Measurements from ENCODE around the gene WASF3. TPM values are rescaled to one million over a fixed set of nuclear protein-coding genes. Genes with fewer than 3 reads are reported as not detected.

WASF3 gene
- total RNA-seq, 1 donor from 2014 or later, result 25.8 TPM

- H3K27ac Mint-ChIP-seq (ENCODE audit: unreplicated experiment), result no peak overlapping the region
- H3K9ac ChIP-seq (ENCODE audit: low read length), result peak overlapping the region; percentile 39
Measured at GRCh38 chr13:26698392-26699196, 141.1 kb downstream of the WASF3 start.

DNA sequence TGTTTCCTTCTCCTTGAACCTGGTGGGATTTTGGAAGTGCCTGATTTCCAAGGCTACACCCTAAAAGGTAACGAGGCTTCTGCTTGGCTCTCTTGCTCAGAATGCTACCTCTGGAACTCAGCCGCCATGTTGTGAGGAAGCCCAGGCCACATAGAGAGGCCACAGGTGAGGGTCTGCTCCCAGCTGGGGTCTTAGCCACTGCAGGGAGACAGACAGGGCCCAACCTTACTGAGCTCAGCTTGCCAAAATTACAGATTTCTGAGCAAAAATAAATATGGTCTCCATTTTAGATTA lies 141.7 kb downstream of the WASF3 start:
- Histone ChIP-seq H3K9me3 (ENCODE audit: insufficient read depth, low read depth, low read length) (no peaks in the 10 kb centered on the region), H3K79me2 (ENCODE audit: insufficient read depth, low read length) (no peaks in the 10 kb centered on the region), H3K4me2 (ENCODE audit: low read length) (no peak overlapping the region), H3K27me3 (ENCODE audit: insufficient read depth, low read length) (no peaks in the 10 kb centered on the region), H3K4me3 (ENCODE audit: insufficient read depth, low read depth, low read length) (no peak overlapping the region), H3K27ac (ENCODE audit: low read depth, low read length) (no peak overlapping the region), H3K4me1 (ENCODE audit: insufficient read depth, low read length) (no peaks in the 10 kb centered on the region), H3K36me3 (ENCODE audit: insufficient read depth, low read length) (no peaks in the 10 kb centered on the region), H3K9ac (ENCODE audit: low read length) (no peak overlapping the region), H4K20me1 (ENCODE audit: insufficient read depth, low read length) (no peaks in the 10 kb centered on the region), H2AFZ (ENCODE audit: low read depth, low read length) (no peak overlapping the region)
- no peak for FAIRE-seq
- no peaks in the 10 kb centered on the region for H3K36me3 Mint-ChIP-seq (ENCODE audit: low read depth, unreplicated experiment)
- no peak overlapping the region for H3K4me3 Mint-ChIP-seq (ENCODE audit: unreplicated experiment)
- no peaks in the 10 kb centered on the region for H3K9me3 Mint-ChIP-seq (ENCODE audit: unreplicated experiment)
- no peak for TF ChIP-seq CTCF (IDR thresholded peaks at IDR 0.05; ENCODE audit: insufficient read depth, low read depth, low read length)
- TF ChIP-seq EZH2 (IDR thresholded peaks at IDR 0.05; ENCODE audit: insufficient read depth, low read length), result no peak
- H3K27ac Mint-ChIP-seq (ENCODE audit: unreplicated experiment), result no peak overlapping the region
- no peak for DNase-seq (ENCODE audit: low read depth)
- peaks cover 11% of the 10 kb centered on the region for H3K27me3 Mint-ChIP-seq (ENCODE audit: low read depth, unreplicated experiment)
- no peaks in the 10 kb centered on the region for H3K4me1 Mint-ChIP-seq (ENCODE audit: low read depth, unreplicated experiment)

More at GRCh38 chr13:26698392-26699196, 141.1 kb downstream of the WASF3 start:
- peak; percentile 93 for TF ChIP-seq CTCF (IDR thresholded peaks at IDR 0.05; ENCODE audit: insufficient read depth, low read depth, low read length)
- no peak for TF ChIP-seq EZH2 (IDR thresholded peaks at IDR 0.05; ENCODE audit: insufficient read depth, low read length)
- H3K27me3 ChIP-seq (ENCODE audit: insufficient read depth, low read length), result no peaks in the 10 kb centered on the region
- no peak overlapping the region for H3K4me3 ChIP-seq (ENCODE audit: insufficient read depth, low read depth, low read length)
- H3K27me3 Mint-ChIP-seq (ENCODE audit: low read depth, unreplicated experiment), result peaks cover 11% of the 10 kb centered on the region
- H3K27ac ChIP-seq (ENCODE audit: low read depth, low read length), result no peak overlapping the region
- no peaks in the 10 kb centered on the region for H3K9me3 Mint-ChIP-seq (ENCODE audit: unreplicated experiment)
- H3K36me3 ChIP-seq (ENCODE audit: insufficient read depth, low read length), result no peaks in the 10 kb centered on the region
- H3K4me1 Mint-ChIP-seq (ENCODE audit: low read depth, unreplicated experiment), result peaks cover 2% of the 10 kb centered on the region
- no peaks in the 10 kb centered on the region for H4K20me1 ChIP-seq (ENCODE audit: insufficient read depth, low read length)
- peak overlapping the region; percentile 67 for H2AFZ ChIP-seq (ENCODE audit: low read depth, low read length)
- FAIRE-seq, result peak; percentile 92
- no peaks in the 10 kb centered on the region for H3K36me3 Mint-ChIP-seq (ENCODE audit: low read depth, unreplicated experiment)
- no peaks in the 10 kb centered on the region for H3K79me2 ChIP-seq (ENCODE audit: insufficient read depth, low read length)
- H3K9me3 ChIP-seq (ENCODE audit: insufficient read depth, low read depth, low read length), result no peaks in the 10 kb centered on the region
- peak; percentile 46 for DNase-seq (ENCODE audit: low read depth)
- H3K4me2 ChIP-seq (ENCODE audit: low read length), result peak overlapping the region; percentile 81
- no peak overlapping the region for H3K4me3 Mint-ChIP-seq (ENCODE audit: unreplicated experiment)
- H3K4me1 ChIP-seq (ENCODE audit: insufficient read depth, low read length), result no peaks in the 10 kb centered on the region

DNA sequence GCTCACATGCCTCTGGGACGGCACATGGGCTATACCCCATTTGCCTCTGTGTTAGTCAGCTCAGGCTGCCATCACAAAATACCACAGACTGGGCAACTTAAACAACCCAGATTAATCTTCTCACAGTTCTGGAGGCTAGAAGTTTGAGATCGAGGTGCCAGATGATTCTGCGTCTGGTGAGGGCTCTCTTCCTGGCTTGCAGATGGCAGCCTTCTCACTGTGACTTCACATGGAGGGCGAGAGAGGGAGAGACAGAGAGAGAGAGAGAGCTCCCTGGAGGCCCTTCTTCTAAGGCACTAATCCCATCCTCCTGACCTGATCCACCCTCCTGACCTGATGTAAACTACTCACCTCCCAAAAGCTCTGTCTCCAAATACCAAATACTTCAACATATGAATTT lies 148.1 kb downstream of the WASF3 start:
- Mint-ChIP-seq H3K4me3 (ENCODE audit: unreplicated experiment) (no peak overlapping the region), H3K27ac (ENCODE audit: unreplicated experiment) (no peak overlapping the region), H3K27me3 (ENCODE audit: low read depth, unreplicated experiment) (peaks cover 11% of the 10 kb centered on the region), H3K36me3 (ENCODE audit: low read depth, unreplicated experiment) (no peaks in the 10 kb centered on the region), H3K9me3 (ENCODE audit: unreplicated experiment) (no peaks in the 10 kb centered on the region), H3K4me1 (ENCODE audit: low read depth, unreplicated experiment) (no peaks in the 10 kb centered on the region)
- Histone ChIP-seq H3K79me2 (ENCODE audit: insufficient read depth, low read length) (no peaks in the 10 kb centered on the region), H3K4me2 (ENCODE audit: low read length) (no peak overlapping the region), H3K4me1 (ENCODE audit: insufficient read depth, low read length) (no peaks in the 10 kb centered on the region), H4K20me1 (ENCODE audit: insufficient read depth, low read length) (no peaks in the 10 kb centered on the region), H3K9ac (ENCODE audit: low read length) (no peak overlapping the region), H3K4me3 (ENCODE audit: insufficient read depth, low read depth, low read length) (no peak overlapping the region), H2AFZ (ENCODE audit: low read depth, low read length) (no peak overlapping the region), H3K27me3 (ENCODE audit: insufficient read depth, low read length) (no peaks in the 10 kb centered on the region), H3K9me3 (ENCODE audit: insufficient read depth, low read depth, low read length) (no peaks in the 10 kb centered on the region), H3K36me3 (ENCODE audit: insufficient read depth, low read length) (no peaks in the 10 kb centered on the region), H3K27ac (ENCODE audit: low read depth, low read length) (no peak overlapping the region)
- DNase-seq (ENCODE audit: low read depth) (no peak), FAIRE-seq (no peak)
- TF ChIP-seq EZH2 (IDR thresholded peaks at IDR 0.05; ENCODE audit: insufficient read depth, low read length) (no peak), CTCF (IDR thresholded peaks at IDR 0.05; ENCODE audit: insufficient read depth, low read depth, low read length) (no peak)
